Trophoblast cell (in vitro differentiated cells and primary cell): ENCODE measurements around the gene CPEB3.

Experiments used
- DNase-seq, 2 donors: peaks; one replicate each; pipeline ENCODE4 v3.0.0-alpha.2; 2016
- H2AFZ ChIP-seq: 2 replicates; pipeline ENCODE4 v1.6.1; 2013; ENCODE audit warnings: low read length, moderate library complexity, mild to moderate bottlenecking; ENCODE audit not compliant: insufficient read depth, poor library complexity
- H2AK5ac ChIP-seq: 2 replicates; pipeline ENCODE4 v1.6.1; 2013; ENCODE audit warnings: mild to moderate bottlenecking, low read length
- H2BK120ac ChIP-seq: 2 replicates; pipeline ENCODE4 v1.6.1; 2013; ENCODE audit warnings: low read length, mild to moderate bottlenecking, moderate library complexity; ENCODE audit not compliant: insufficient read depth, poor library complexity
- H2BK12ac ChIP-seq: 2 replicates; pipeline ENCODE4 v1.6.1; 2013; ENCODE audit warnings: mild to moderate bottlenecking, low read length, moderate library complexity
- H2BK5ac ChIP-seq: 2 replicates; pipeline ENCODE4 v1.6.1; 2013; ENCODE audit warnings: low read length, low read depth, moderate library complexity, mild to moderate bottlenecking; ENCODE audit not compliant: poor library complexity
- H3K14ac ChIP-seq: 2 replicates; pipeline ENCODE4 v1.6.1; 2013; ENCODE audit warnings: mild to moderate bottlenecking, low read length
- H3K18ac ChIP-seq: 2 replicates; pipeline ENCODE4 v1.6.1; 2013; ENCODE audit warnings: mild to moderate bottlenecking, low read length
- H3K23ac ChIP-seq: 2 replicates; pipeline ENCODE4 v1.6.1; 2013; ENCODE audit warnings: low read length
- H3K27ac ChIP-seq: 2 replicates; pipeline ENCODE4 v1.5.1; 2013; ENCODE audit warnings: low read depth, mild to moderate bottlenecking, inconsistent platforms, low read length, moderate library complexity
- H3K27me3 ChIP-seq: 2 replicates; pipeline ENCODE4 v1.6.1; 2013; ENCODE audit warnings: inconsistent platforms, mild to moderate bottlenecking, low read length, moderate library complexity; ENCODE audit not compliant: insufficient read depth
- H3K36me3 ChIP-seq, 2 experiments: 1 replicate in 1 of 2; 2 replicates in 1 of 2; pipeline ENCODE4 v1.6.1; 2013; ENCODE audit warnings: low read length in 2 of 2, mild to moderate bottlenecking in 2 of 2, moderate library complexity in 1 of 2; ENCODE audit not compliant: insufficient read depth in 2 of 2, control insufficient read depth in 1 of 2
- H3K4ac ChIP-seq: 2 replicates; pipeline ENCODE4 v1.6.1; 2013; ENCODE audit warnings: low read depth, mild to moderate bottlenecking, low read length, moderate library complexity
- H3K4me1 ChIP-seq, 2 experiments: 1 replicate in 1 of 2; 2 replicates in 1 of 2; pipeline ENCODE4 v1.6.1; 2013; ENCODE audit warnings: low read length in 2 of 2, mild to moderate bottlenecking in 2 of 2, moderate library complexity in 1 of 2; ENCODE audit not compliant: insufficient read depth in 2 of 2, control insufficient read depth in 1 of 2
- H3K4me2 ChIP-seq: 2 replicates; pipeline ENCODE4 v1.6.1; 2013; ENCODE audit warnings: inconsistent platforms, mild to moderate bottlenecking, low read length, moderate library complexity
- H3K4me3 ChIP-seq: 2 replicates; pipeline ENCODE4 v1.5.1; 2013; ENCODE audit warnings: mild to moderate bottlenecking, low read depth, low read length, inconsistent platforms
- H3K79me1 ChIP-seq: one replicate; pipeline ENCODE4 v1.6.1; 2013; ENCODE audit warnings: low read length
- H3K79me2 ChIP-seq: 2 replicates; pipeline ENCODE4 v1.6.1; 2013; ENCODE audit warnings: low read length, mild to moderate bottlenecking; ENCODE audit not compliant: control insufficient read depth, insufficient read depth, poor library complexity
- H3K9ac ChIP-seq: 2 replicates; pipeline ENCODE4 v1.6.1; 2013; ENCODE audit warnings: mild to moderate bottlenecking, low read length
- H3K9me3 ChIP-seq: 2 replicates; pipeline ENCODE4 v1.6.1; 2013; ENCODE audit warnings: low read depth, mild to moderate bottlenecking, control low read depth, inconsistent platforms, low read length; ENCODE audit not compliant: insufficient read depth
- H4K12ac ChIP-seq: 2 replicates; pipeline ENCODE4 v1.6.1; 2013; ENCODE audit warnings: low read depth, mild to moderate bottlenecking, low read length, moderate library complexity
- H4K8ac ChIP-seq: 2 replicates; pipeline ENCODE4 v1.6.1; 2013; ENCODE audit warnings: low read depth, mild to moderate bottlenecking, low read length, moderate library complexity
- H4K91ac ChIP-seq: one replicate; pipeline ENCODE4 v1.6.1; 2013; ENCODE audit warnings: low read depth, mild to moderate bottlenecking, low read length, moderate library complexity
- WGBS: extraction: QIAGEN DNeasy Blood & Tissue Kit; methylation state at CpG from one replicate; pipeline ENCODE4 v1.1.7; 2013; ENCODE audit warnings: missing lambda C conversion rate; ENCODE audit not compliant: insufficient read length, insufficient coverage; ENCODE audit errors: extremely low coverage; 5-methylcytosine and 5-hydroxymethylcytosine counted together

The CPEB3 gene

GRCh38 chr10:92241158-92241500, 49.7 kb downstream of the CPEB3 start:
- Histone ChIP-seq H2BK5ac (no peak overlapping the region), H3K4me1 (peaks cover 5 to 7% of the 10 kb centered on the region in 2 experiments), H3K4me3 (no peak overlapping the region), H4K8ac (no peak overlapping the region), H3K36me3 (no peaks in the 10 kb centered on the region), H4K12ac (no peak overlapping the region), H3K18ac (no peak overlapping the region), H3K23ac (no peak overlapping the region), H3K27me3 (peaks cover 7% of the 10 kb centered on the region), H3K79me1 (peaks cover 6% of the 10 kb centered on the region), H3K27ac (peak overlapping the region; percentile 49), H3K4me2 (peak overlapping the region; percentile 99), H4K91ac (no peak overlapping the region), H2BK12ac (no peak overlapping the region), H3K9ac (no peak overlapping the region), H3K79me2 (peaks cover 1% of the 10 kb centered on the region), H3K9me3 (no peaks in the 10 kb centered on the region), H3K4ac (no peak overlapping the region), H2BK120ac (no peak overlapping the region), H2AK5ac (no peak overlapping the region), H2AFZ (no peak overlapping the region), H3K14ac (no peak overlapping the region)
- WGBS, result no CpG with 5 or more reads among the region's 9 CpGs
- no peak for DNase-seq

- H4K12ac ChIP-seq, result no peak overlapping the region
- no peak overlapping the region for H3K23ac ChIP-seq
- no peaks in the 10 kb centered on the region for H3K36me3 ChIP-seq
- peaks cover 5 to 7% of the 10 kb centered on the region in 2 experiments for H3K4me1 ChIP-seq
- DNase-seq, result peak; percentile 49 to 71
- H2AFZ ChIP-seq, result peak overlapping the region; percentile 74
- H3K9ac ChIP-seq, result peak overlapping the region; percentile 42
- no CpG with 5 or more reads among the region's 28 CpGs for WGBS
- H4K91ac ChIP-seq, result no peak overlapping the region
- no peak overlapping the region for H3K14ac ChIP-seq
- H3K27me3 ChIP-seq, result peaks cover 7% of the 10 kb centered on the region
- H3K4ac ChIP-seq, result no peak overlapping the region
- no peak overlapping the region for H2BK12ac ChIP-seq
- H2AK5ac ChIP-seq, result no peak overlapping the region
- no peak overlapping the region for H2BK5ac ChIP-seq
- peaks cover 1% of the 10 kb centered on the region for H3K79me2 ChIP-seq
- no peaks in the 10 kb centered on the region for H3K9me3 ChIP-seq
- peaks cover 6% of the 10 kb centered on the region for H3K79me1 ChIP-seq
- peak overlapping the region; percentile 37 for H3K18ac ChIP-seq
- H4K8ac ChIP-seq, result peak overlapping the region; percentile 2
- peak overlapping the region; percentile 99 for H3K4me2 ChIP-seq
- H3K4me3 ChIP-seq, result peak overlapping the region; percentile 72
- no peak overlapping the region for H2BK120ac ChIP-seq
- H3K27ac ChIP-seq, result peak overlapping the region; percentile 49
These were observed 50.4 kb downstream of the CPEB3 start for GRCh38 chr10:92240289-92241157.

GRCh38 chr10:92239600-92240288, 51.1 kb downstream of the CPEB3 start:
- no peak overlapping the region for H4K8ac ChIP-seq
- no peak overlapping the region for H3K23ac ChIP-seq
- no CpG with 5 or more reads among the region's 69 CpGs for WGBS
- peak overlapping the region; percentile 99 for H3K4me2 ChIP-seq
- peaks cover 7% of the 10 kb centered on the region for H3K27me3 ChIP-seq
- H3K79me1 ChIP-seq, result peaks cover 6% of the 10 kb centered on the region
- no peak overlapping the region for H2BK120ac ChIP-seq
- no peak overlapping the region for H4K91ac ChIP-seq
- no peaks in the 10 kb centered on the region for H3K9me3 ChIP-seq
- DNase-seq, result peak; percentile 18 to 56
- H3K27ac ChIP-seq, result no peak overlapping the region
- no peak overlapping the region for H2BK12ac ChIP-seq
- H4K12ac ChIP-seq, result peak overlapping the region; percentile 16
- H3K79me2 ChIP-seq, result peaks cover 1% of the 10 kb centered on the region
- H2BK5ac ChIP-seq, result no peak overlapping the region
- H3K36me3 ChIP-seq, result no peaks in the 10 kb centered on the region
- peak overlapping the region; percentile 74 for H2AFZ ChIP-seq
- H3K9ac ChIP-seq, result peak overlapping the region; percentile 65
- H3K4ac ChIP-seq, result no peak overlapping the region
- H3K14ac ChIP-seq, result peak overlapping the region; percentile 33
- H3K4me3 ChIP-seq, result peak overlapping the region; percentile 72
- H3K4me1 ChIP-seq, result peaks cover 5 to 7% of the 10 kb centered on the region in 2 experiments
- H3K18ac ChIP-seq, result peak overlapping the region; percentile 37
- no peak overlapping the region for H2AK5ac ChIP-seq

- Histone ChIP-seq H3K4ac (no peak overlapping the region), H2BK120ac (no peak overlapping the region), H3K9me3 (no peaks in the 10 kb centered on the region), H3K4me1 (peaks cover 5 to 7% of the 10 kb centered on the region in 2 experiments), H4K8ac (no peak overlapping the region), H2AK5ac (no peak overlapping the region), H3K14ac (no peak overlapping the region), H3K23ac (no peak overlapping the region), H3K79me1 (peaks cover 6% of the 10 kb centered on the region), H3K27ac (no peak overlapping the region), H3K27me3 (peaks cover 7% of the 10 kb centered on the region), H3K9ac (no peak overlapping the region), H4K91ac (no peak overlapping the region), H3K18ac (no peak overlapping the region), H3K4me2 (peak overlapping the region; percentile 99), H2BK12ac (no peak overlapping the region), H4K12ac (no peak overlapping the region), H2BK5ac (no peak overlapping the region), H2AFZ (peak overlapping the region; percentile 74), H3K36me3 (no peaks in the 10 kb centered on the region), H3K4me3 (peak overlapping the region; percentile 72), H3K79me2 (peaks cover 1% of the 10 kb centered on the region)
- WGBS, result no CpG with 5 or more reads among the region's 27 CpGs
- no peak for DNase-seq
These were observed 51.7 kb downstream of the CPEB3 start for GRCh38 chr10:92239151-92239599.
